ENCODE measurements around the gene HINT3.

GRCh38 chr6:126016591-126016990 is 60.0 kb downstream of the HINT3 start:
- TF ChIP-seq CTCF (IDR thresholded peaks at IDR 0.05) (no peak), POLR2A (IDR thresholded peaks at IDR 0.05) (no peak), EP300 (IDR thresholded peaks at IDR 0.05) (no peak)

All from sigmoid colon (tissue), 4 donors.